ENCODE results near the gene NLRP3.

The NLRP3 gene

GRCh38 chr1:247453245-247453644 is 37.3 kb downstream of the NLRP3 start:
- ATAC-seq: no peak
- TF ChIP-seq, protein P1, sequence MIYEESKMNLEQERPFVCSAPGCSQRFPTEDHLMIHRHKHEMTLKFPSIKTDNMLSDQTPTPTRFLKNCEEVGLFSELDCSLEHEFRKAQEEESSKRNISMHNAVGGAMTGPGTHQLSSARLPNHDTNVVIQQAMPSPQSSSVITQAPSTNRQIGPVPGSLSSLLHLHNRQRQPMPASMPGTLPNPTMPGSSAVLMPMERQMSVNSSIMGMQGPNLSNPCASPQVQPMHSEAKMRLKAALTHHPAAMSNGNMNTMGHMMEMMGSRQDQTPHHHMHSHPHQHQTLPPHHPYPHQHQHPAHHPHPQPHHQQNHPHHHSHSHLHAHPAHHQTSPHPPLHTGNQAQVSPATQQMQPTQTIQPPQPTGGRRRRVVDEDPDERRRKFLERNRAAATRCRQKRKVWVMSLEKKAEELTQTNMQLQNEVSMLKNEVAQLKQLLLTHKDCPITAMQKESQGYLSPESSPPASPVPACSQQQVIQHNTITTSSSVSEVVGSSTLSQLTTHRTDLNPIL (CRISPR knock-in tag; IDR thresholded peaks at IDR 0.05; ENCODE audit: low read depth): no peak
- TF ChIP-seq ZNF8 (CRISPR knock-in tag; IDR thresholded peaks at IDR 0.05) (no peak), SNAI2 (CRISPR knock-in tag; IDR thresholded peaks at IDR 0.05) (no peak), GLIS3 (CRISPR knock-in tag; IDR thresholded peaks at IDR 0.05) (no peak), RARB (CRISPR knock-in tag; IDR thresholded peaks at IDR 0.05) (no peak), BACH2 (CRISPR knock-in tag; IDR thresholded peaks at IDR 0.05; ENCODE audit: borderline replicate concordance) (no peak), ZNF70 (CRISPR knock-in tag; IDR thresholded peaks at IDR 0.05) (no peak), ZFP30 (CRISPR knock-in tag; IDR thresholded peaks at IDR 0.05) (no peak), PPARA (CRISPR knock-in tag; IDR thresholded peaks at IDR 0.05; ENCODE audit: borderline replicate concordance) (no peak), ESRRG (CRISPR knock-in tag; IDR thresholded peaks at IDR 0.05) (no peak), ISL1 (CRISPR knock-in tag; IDR thresholded peaks at IDR 0.05) (no peak), ZFP3 (CRISPR knock-in tag; IDR thresholded peaks at IDR 0.05) (no peak), OSR1 (CRISPR knock-in tag; IDR thresholded peaks at IDR 0.05) (no peak), CSDC2 (CRISPR knock-in tag; IDR thresholded peaks at IDR 0.05) (no peak), ARNTL (CRISPR knock-in tag; IDR thresholded peaks at IDR 0.05; ENCODE audit: borderline replicate concordance, low read depth) (no peak)
- TF ChIP-seq, protein P2, sequence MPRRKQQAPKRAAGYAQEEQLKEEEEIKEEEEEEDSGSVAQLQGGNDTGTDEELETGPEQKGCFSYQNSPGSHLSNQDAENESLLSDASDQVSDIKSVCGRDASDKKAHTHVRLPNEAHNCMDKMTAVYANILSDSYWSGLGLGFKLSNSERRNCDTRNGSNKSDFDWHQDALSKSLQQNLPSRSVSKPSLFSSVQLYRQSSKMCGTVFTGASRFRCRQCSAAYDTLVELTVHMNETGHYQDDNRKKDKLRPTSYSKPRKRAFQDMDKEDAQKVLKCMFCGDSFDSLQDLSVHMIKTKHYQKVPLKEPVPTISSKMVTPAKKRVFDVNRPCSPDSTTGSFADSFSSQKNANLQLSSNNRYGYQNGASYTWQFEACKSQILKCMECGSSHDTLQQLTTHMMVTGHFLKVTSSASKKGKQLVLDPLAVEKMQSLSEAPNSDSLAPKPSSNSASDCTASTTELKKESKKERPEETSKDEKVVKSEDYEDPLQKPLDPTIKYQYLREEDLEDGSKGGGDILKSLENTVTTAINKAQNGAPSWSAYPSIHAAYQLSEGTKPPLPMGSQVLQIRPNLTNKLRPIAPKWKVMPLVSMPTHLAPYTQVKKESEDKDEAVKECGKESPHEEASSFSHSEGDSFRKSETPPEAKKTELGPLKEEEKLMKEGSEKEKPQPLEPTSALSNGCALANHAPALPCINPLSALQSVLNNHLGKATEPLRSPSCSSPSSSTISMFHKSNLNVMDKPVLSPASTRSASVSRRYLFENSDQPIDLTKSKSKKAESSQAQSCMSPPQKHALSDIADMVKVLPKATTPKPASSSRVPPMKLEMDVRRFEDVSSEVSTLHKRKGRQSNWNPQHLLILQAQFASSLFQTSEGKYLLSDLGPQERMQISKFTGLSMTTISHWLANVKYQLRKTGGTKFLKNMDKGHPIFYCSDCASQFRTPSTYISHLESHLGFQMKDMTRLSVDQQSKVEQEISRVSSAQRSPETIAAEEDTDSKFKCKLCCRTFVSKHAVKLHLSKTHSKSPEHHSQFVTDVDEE (CRISPR knock-in tag; IDR thresholded peaks at IDR 0.05): no peak

DNA sequence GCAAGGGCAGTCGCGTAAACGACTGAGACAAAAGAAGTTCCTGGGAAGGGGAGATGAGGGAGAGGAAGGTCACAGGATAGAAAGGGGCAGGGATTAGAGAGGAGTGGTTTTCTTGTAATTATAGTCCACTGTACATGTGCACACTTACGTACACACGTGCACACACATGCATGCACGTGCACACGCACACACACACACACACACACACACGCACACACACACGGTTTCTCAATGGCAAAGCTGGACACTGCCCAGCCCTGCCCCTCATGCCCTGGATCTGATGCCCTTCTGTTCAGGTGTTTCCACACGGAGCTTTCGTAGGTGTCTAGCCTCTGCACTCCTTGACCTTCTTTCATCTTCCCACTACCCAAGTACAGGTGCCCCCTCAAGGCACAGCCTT is 38.0 kb downstream of the NLRP3 start:
- TF ChIP-seq OSR1 (CRISPR knock-in tag; IDR thresholded peaks at IDR 0.05) (no peak), RARB (CRISPR knock-in tag; IDR thresholded peaks at IDR 0.05) (no peak), ZNF565 (CRISPR knock-in tag; conservative IDR thresholded peaks at IDR 0.05; ENCODE audit: low read depth) (no peak), ZNF70 (CRISPR knock-in tag; IDR thresholded peaks at IDR 0.05) (no peak), ISL1 (CRISPR knock-in tag; IDR thresholded peaks at IDR 0.05) (no peak)
- TF ChIP-seq, protein P1 (CRISPR knock-in tag; IDR thresholded peaks at IDR 0.05; ENCODE audit: low read depth): no peak

DNA sequence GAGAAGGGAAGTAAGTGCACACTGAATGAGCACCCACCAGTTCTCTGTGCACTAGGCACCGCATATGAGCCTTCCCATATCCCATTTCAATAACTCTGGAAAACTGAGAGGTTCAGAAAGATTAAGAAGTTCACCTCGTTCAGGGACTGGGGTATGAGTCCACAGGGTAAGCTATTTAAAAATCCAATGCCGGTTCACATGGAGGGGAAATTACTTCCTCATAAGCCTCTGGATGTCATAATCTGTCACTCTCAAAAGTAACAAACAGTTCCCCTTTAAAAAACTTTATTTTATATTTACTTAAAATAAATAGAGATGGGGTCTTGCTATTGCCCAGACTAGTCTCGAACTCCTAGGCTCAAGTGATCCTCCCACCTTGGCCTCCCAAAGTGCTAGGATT is 40.0 kb downstream of the NLRP3 start:
- ATAC-seq: no peak
- TF ChIP-seq, protein P1 (CRISPR knock-in tag; IDR thresholded peaks at IDR 0.05; ENCODE audit: low read depth): no peak
- TF ChIP-seq, protein P3, sequence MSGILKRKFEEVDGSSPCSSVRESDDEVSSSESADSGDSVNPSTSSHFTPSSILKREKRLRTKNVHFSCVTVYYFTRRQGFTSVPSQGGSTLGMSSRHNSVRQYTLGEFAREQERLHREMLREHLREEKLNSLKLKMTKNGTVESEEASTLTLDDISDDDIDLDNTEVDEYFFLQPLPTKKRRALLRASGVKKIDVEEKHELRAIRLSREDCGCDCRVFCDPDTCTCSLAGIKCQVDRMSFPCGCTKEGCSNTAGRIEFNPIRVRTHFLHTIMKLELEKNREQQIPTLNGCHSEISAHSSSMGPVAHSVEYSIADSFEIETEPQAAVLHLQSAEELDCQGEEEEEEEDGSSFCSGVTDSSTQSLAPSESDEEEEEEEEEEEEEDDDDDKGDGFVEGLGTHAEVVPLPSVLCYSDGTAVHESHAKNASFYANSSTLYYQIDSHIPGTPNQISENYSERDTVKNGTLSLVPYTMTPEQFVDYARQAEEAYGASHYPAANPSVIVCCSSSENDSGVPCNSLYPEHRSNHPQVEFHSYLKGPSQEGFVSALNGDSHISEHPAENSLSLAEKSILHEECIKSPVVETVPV (CRISPR knock-in tag; IDR thresholded peaks at IDR 0.05): no peak
- TF ChIP-seq OSR1 (CRISPR knock-in tag; IDR thresholded peaks at IDR 0.05): no peak
- TF ChIP-seq ZNF565 (CRISPR knock-in tag; conservative IDR thresholded peaks at IDR 0.05; ENCODE audit: low read depth): no peak
- no peak for TF ChIP-seq ISL1 (CRISPR knock-in tag; IDR thresholded peaks at IDR 0.05)
- no peak for TF ChIP-seq CSDC2 (CRISPR knock-in tag; IDR thresholded peaks at IDR 0.05)
- TF ChIP-seq SNAI2 (CRISPR knock-in tag; IDR thresholded peaks at IDR 0.05): no peak
- no peak for TF ChIP-seq GLIS3 (CRISPR knock-in tag; IDR thresholded peaks at IDR 0.05)
- no peak for TF ChIP-seq ESRRG (CRISPR knock-in tag; IDR thresholded peaks at IDR 0.05)
- no peak for TF ChIP-seq ZNF70 (CRISPR knock-in tag; IDR thresholded peaks at IDR 0.05)
- TF ChIP-seq, protein P4, sequence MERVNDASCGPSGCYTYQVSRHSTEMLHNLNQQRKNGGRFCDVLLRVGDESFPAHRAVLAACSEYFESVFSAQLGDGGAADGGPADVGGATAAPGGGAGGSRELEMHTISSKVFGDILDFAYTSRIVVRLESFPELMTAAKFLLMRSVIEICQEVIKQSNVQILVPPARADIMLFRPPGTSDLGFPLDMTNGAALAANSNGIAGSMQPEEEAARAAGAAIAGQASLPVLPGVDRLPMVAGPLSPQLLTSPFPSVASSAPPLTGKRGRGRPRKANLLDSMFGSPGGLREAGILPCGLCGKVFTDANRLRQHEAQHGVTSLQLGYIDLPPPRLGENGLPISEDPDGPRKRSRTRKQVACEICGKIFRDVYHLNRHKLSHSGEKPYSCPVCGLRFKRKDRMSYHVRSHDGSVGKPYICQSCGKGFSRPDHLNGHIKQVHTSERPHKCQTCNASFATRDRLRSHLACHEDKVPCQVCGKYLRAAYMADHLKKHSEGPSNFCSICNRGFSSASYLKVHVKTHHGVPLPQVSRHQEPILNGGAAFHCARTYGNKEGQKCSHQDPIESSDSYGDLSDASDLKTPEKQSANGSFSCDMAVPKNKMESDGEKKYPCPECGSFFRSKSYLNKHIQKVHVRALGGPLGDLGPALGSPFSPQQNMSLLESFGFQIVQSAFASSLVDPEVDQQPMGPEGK (CRISPR knock-in tag; IDR thresholded peaks at IDR 0.05; ENCODE audit: borderline replicate concordance): no peak
- TF ChIP-seq ZC3H10 (CRISPR knock-in tag; IDR thresholded peaks at IDR 0.05): no peak
- TF ChIP-seq TOX (CRISPR knock-in tag; IDR thresholded peaks at IDR 0.05; ENCODE audit: borderline replicate concordance): no peak
- TF ChIP-seq ZNF8 (CRISPR knock-in tag; IDR thresholded peaks at IDR 0.05): no peak
- no peak for TF ChIP-seq ZFP30 (CRISPR knock-in tag; IDR thresholded peaks at IDR 0.05)
- no peak for TF ChIP-seq ARNTL (CRISPR knock-in tag; IDR thresholded peaks at IDR 0.05; ENCODE audit: borderline replicate concordance, low read depth)
- TF ChIP-seq, protein P2 (CRISPR knock-in tag; IDR thresholded peaks at IDR 0.05): no peak
- TF ChIP-seq, protein P5, sequence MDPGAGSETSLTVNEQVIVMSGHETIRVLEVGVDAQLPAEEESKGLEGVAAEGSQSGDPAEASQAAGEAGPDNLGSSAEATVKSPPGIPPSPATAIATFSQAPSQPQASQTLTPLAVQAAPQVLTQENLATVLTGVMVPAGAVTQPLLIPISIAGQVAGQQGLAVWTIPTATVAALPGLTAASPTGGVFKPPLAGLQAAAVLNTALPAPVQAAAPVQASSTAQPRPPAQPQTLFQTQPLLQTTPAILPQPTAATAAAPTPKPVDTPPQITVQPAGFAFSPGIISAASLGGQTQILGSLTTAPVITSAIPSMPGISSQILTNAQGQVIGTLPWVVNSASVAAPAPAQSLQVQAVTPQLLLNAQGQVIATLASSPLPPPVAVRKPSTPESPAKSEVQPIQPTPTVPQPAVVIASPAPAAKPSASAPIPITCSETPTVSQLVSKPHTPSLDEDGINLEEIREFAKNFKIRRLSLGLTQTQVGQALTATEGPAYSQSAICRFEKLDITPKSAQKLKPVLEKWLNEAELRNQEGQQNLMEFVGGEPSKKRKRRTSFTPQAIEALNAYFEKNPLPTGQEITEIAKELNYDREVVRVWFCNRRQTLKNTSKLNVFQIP (CRISPR knock-in tag; IDR thresholded peaks at IDR 0.05; ENCODE audit: borderline replicate concordance, low read depth): no peak

More for the DNA sequence above, 38.0 kb downstream of the NLRP3 start:
- no peak for ATAC-seq

Data from SK-N-SH treated with all-trans-retinoic acid at 6 μM for 48 hours (cell line).